Cardiac muscle cell (in vitro differentiated cells and primary cell): ENCODE data around the gene C3orf38. TPM values are rescaled to one million over a fixed set of nuclear protein-coding genes. Genes with fewer than 3 reads are reported as not detected.

Experiments
- DNase-seq, 2 donors: peaks; one replicate each; pipeline versions ENCODE4 v3.0.0 to v3.0.0-alpha.2; 2010 to 2017; ENCODE audit warnings: low read depth in 1 of 2, low spot score in 1 of 2
- H3K27ac ChIP-seq: fragments of 200-600 bp; sonication (generic); 2 replicates; pipeline ENCODE4 v1.5.1; 2016
- H3K27me3 ChIP-seq: fragments of 200-600 bp; sonication (generic); 2 replicates; pipeline ENCODE4 v1.6.0; 2016; ENCODE audit warnings: control low read depth
- H3K36me3 ChIP-seq: fragments of 200-600 bp; sonication (generic); 2 replicates; pipeline ENCODE4 v1.5.1; 2016; ENCODE audit warnings: control low read depth
- H3K4me1 ChIP-seq: fragments of 200-600 bp; sonication (generic); 2 replicates; pipeline ENCODE4 v1.8.1; 2017; ENCODE audit warnings: low read depth, mild to moderate bottlenecking, mixed run types
- H3K4me3 ChIP-seq: fragments of 200-600 bp; sonication (generic); 2 replicates; pipeline ENCODE4 v1.5.1; 2016; ENCODE audit warnings: mild to moderate bottlenecking
- H3K9me3 ChIP-seq: fragments of 200-600 bp; sonication (generic); 2 replicates; pipeline ENCODE4 v1.5.1; 2017; ENCODE audit warnings: low read depth, mild to moderate bottlenecking, control low read depth
- CTCF ChIP-seq: IDR thresholded peaks from 2 replicates; pipeline ENCODE4 v1.5.1; 2012; ENCODE audit warnings: low read depth, mild to moderate bottlenecking, low read length
- polyA plus RNA-seq: library from polyadenylated mRNA; unstranded; fragments of >200 nt; fragmentation: Nextera tagmentation; extraction: Ambion mirVana; gene quantifications from 2 replicates; pipeline ENCODE4 v1.2.1, GENCODE V29; 2016
- total RNA-seq: library from RNA; depleted of rRNA; stranded (reverse); fragments of >200 nt; gene quantifications from 2 replicates; pipeline ENCODE4 v1.2.3, GENCODE V29; 2016

Gene C3orf38
- total and polyA plus RNA-seq, 2 experiments from 2014 or later: 20.3 to 22.3 TPM

- no peak for TF ChIP-seq CTCF
- H3K9me3 ChIP-seq: no peaks in the 10 kb centered on the region
- H3K4me1 ChIP-seq: peaks cover 15% of the 10 kb centered on the region
- H3K27me3 ChIP-seq: no peaks in the 10 kb centered on the region
- no peak for DNase-seq
- no peak overlapping the region for H3K27ac ChIP-seq
- H3K36me3 ChIP-seq: peaks cover 33% of the 10 kb centered on the region
- H3K4me3 ChIP-seq: no peak overlapping the region
Measured at GRCh38 chr3:88152841-88153240, 3.1 kb downstream of the C3orf38 start.

GRCh38 chr3:88166419-88166971 is 16.7 kb downstream of the C3orf38 start:
- H3K9me3 ChIP-seq: no peaks in the 10 kb centered on the region

DNA sequence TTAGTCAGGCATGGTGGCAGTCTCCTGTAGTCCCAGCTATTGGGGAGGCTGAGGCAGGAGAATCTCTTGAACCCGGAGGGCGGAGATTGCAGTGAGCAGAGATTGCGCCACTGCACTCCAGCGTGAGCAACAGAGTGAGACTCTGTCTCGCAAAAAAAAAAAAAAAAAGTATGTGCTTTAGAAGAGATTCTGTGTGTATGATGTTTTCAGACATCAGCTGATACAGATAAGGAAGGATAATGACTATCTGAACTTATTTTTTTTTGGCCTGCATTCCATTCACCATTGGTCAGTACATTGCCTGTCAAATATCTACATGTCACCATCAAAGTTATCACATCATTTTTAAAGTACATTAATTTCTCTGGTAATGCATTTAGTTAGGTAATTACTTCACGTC is 17.4 kb downstream of the C3orf38 start:
- H3K4me3 ChIP-seq: no peak overlapping the region
- H3K27me3 ChIP-seq: no peaks in the 10 kb centered on the region
- H3K9me3 ChIP-seq: no peaks in the 10 kb centered on the region
- DNase-seq: no peak
- no peak overlapping the region for H3K27ac ChIP-seq
- no peaks in the 10 kb centered on the region for H3K4me1 ChIP-seq
- TF ChIP-seq CTCF: no peak
- no peaks in the 10 kb centered on the region for H3K36me3 ChIP-seq

More at GRCh38 chr3:88166419-88166971, 16.7 kb downstream of the C3orf38 start:
- Histone ChIP-seq H3K4me3 (no peak overlapping the region), H3K27me3 (no peaks in the 10 kb centered on the region), H3K36me3 (no peaks in the 10 kb centered on the region), H3K27ac (no peak overlapping the region), H3K4me1 (no peaks in the 10 kb centered on the region)
- TF ChIP-seq CTCF: no peak
- no peak for DNase-seq

- TF ChIP-seq CTCF: no peak
- Histone ChIP-seq H3K27ac (no peak overlapping the region), H3K27me3 (no peaks in the 10 kb centered on the region), H3K36me3 (no peaks in the 10 kb centered on the region), H3K4me3 (no peak overlapping the region), H3K4me1 (no peaks in the 10 kb centered on the region), H3K9me3 (no peaks in the 10 kb centered on the region)
- DNase-seq: no peak
Measured at GRCh38 chr3:88167704-88168103, 17.9 kb downstream of the C3orf38 start.

GRCh38 chr3:88168171-88168570 is 18.4 kb downstream of the C3orf38 start:
- Histone ChIP-seq H3K4me3 (no peak overlapping the region), H3K9me3 (no peaks in the 10 kb centered on the region), H3K27ac (no peak overlapping the region), H3K36me3 (no peaks in the 10 kb centered on the region), H3K4me1 (no peaks in the 10 kb centered on the region), H3K27me3 (no peaks in the 10 kb centered on the region)
- no peak for TF ChIP-seq CTCF
- no peak for DNase-seq
